Left renal cortex interstitium (tissue), 4 donors: ENCODE measurements around the gene EPHB2. TPM values are rescaled to one million over a fixed set of nuclear protein-coding genes. Genes with fewer than 3 reads are reported as not detected.
"Not testable (repeated sequence)": the region's sequence is repeated elsewhere in the genome, so short reads cannot be mapped to it uniquely, and the experiment has no call there.

Source experiments
- DNase-seq, 4 donors: peaks; one replicate each; pipeline ENCODE4 v3.0.0-alpha.2; 2013; ENCODE audit warnings: low read depth in 4 of 4, low spot score in 2 of 4, missing footprints in 1 of 4
- polyA plus RNA-seq, 4 donors: library from polyadenylated mRNA; unstranded; fragments of 120-200 nt; gene quantifications; one replicate each; pipeline ENCODE4 v1.2.1, GENCODE V29; 2013; ENCODE audit not compliant: insufficient read length in 4 of 4

Gene EPHB2
- polyA plus RNA-seq, result 10 to 100 TPM in 2 of 4 donors, 1 to 10 TPM in 2; 9.5 to 15.4 (median 12.6) TPM

DNA sequence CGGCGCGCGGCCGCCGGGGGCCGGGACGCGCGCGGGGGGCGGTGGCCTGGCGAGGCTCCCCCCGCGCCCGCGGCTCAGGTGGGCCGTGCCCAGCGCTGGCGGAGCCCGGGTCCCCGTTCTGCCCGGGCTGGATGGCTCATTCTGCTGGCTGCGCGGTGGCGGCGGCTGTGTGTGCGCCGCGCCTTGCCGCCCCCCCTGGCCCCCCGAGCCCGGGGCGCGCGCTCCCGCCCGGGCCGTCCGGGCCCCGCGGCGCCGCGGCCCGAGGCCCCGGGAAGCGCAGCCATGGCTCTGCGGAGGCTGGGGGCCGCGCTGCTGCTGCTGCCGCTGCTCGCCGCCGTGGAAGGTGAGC lies at the start of gene EPHB2:
EPHB2 (plus strand) TSS at position 139 of the 349 bp plus-strand sequence; CDS start at position 283, 144 bp downstream.
- DNase-seq, result no peak

DNA sequence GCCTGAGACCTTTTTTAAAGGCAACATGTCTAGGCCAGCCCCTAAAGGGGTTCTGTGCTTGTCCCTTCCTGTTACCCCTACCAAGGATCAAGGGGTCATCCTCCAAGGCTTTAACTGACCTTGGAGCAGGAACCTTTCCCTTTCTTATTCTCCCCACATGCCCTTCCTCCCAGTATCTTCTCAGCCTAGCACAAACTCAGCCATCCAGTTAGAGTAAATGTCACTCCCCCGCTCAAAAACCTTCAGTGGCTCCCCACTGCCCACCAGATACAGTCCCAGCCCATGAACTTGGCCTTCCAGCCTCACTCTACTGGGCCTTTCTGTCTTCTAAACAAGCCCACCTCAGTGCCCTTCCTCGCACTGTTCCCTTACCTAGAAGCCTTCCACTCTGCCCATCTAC lies 48.8 kb upstream of the EPHB2 start:
- no peak for DNase-seq

DNA sequence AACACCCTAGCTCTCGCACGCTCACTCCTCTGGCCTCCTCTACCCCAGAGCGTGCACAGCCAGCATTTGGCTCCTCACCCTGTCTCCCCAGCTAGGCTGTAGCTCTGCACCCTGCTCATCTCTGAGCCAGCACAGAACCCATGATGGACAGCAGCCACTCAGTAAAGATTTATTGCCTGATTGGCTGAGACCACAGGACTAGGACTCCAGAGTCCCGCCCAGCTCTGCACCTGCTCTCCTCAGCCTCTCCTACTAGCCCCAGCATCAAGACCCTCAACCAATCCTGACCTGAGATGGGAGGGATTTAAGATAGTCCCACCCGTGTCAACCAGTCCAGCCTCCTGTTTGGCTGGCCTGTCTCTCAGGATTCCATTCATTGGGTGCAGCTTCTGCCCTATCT lies 48.3 kb upstream of the EPHB2 start:
- DNase-seq, result no peak

DNA sequence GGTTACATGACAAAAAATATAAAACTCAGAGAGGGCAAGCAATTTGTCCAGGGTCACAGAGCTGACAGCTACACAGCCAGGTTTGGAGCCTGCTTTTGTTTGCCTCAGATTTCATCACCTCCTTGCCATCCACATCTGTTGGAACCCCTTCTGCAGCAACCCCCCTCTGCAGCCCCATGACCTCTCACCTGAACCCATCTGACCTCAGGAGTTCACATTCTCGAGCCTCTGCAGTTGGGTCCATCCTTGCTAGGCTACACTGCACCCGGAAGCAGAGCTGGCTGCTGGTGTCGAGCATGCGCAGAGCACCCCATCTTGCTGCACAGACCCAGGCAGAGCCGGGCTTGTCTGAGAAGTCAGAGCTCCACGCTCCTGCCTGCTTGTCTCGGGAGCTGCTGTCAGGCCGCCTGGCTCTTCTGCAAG lies 47.6 kb upstream of the EPHB2 start:
- no peak for DNase-seq

DNA sequence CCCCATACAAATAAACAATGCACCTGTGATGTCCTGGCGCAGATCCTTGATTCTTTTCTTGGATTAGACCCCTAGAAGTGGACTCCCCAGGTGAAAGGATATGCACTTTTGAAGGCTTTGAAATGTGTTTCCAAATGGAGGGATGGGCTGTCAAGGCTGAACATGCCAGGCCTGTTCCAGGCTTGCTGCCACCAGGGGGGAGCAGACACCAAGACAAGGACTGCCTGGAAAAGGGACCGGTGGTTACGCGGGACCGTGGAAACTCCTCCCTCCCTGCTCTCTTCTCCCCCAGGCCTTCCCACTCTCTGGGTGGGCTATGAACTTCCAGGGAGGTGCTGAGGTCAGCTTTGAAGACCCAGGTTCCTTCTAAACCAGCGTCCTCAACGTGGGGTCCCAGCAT lies 44.9 kb upstream of the EPHB2 start:
- no peak for DNase-seq

DNA sequence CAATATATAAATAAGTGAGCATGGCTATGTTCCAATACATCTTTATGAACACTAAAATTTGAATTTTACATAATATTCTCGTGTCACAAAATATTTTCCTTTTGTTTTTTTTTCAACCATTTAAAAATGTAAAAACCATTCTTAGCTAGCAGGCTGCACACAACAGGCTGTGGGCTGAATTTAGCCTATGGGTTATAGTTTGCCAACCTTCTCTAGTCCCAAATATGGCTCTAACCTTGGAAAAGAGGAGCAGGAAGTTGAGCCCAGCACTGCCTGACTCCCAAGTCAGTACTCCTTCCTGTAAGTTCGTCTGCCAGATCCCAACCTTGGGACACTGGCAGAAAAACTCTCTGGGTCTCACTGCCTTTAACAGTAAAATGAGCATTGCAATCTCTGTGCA lies 44.2 kb upstream of the EPHB2 start:
- DNase-seq, result no peak

DNA sequence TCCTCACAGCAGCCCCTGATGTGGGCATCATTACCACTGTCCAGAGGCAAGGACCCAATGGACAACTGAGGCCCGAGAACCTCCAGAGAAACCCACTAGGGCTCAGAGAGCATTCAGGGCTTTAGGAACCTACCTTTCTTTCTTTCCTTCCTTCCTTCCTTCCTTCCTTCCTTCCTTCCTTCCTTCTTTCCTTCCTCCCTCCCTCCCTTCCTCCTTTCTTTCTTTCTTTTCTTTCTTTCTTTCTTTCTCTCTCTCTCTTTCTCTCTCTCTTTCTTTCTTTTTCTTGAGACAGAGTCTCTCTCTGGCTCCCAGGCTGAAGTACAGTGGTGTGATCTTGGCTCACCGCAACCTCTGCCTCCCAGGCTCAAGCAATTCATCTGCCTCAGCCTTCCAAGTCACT lies 41.8 kb upstream of the EPHB2 start:
- not testable (repeated sequence) for DNase-seq

DNA sequence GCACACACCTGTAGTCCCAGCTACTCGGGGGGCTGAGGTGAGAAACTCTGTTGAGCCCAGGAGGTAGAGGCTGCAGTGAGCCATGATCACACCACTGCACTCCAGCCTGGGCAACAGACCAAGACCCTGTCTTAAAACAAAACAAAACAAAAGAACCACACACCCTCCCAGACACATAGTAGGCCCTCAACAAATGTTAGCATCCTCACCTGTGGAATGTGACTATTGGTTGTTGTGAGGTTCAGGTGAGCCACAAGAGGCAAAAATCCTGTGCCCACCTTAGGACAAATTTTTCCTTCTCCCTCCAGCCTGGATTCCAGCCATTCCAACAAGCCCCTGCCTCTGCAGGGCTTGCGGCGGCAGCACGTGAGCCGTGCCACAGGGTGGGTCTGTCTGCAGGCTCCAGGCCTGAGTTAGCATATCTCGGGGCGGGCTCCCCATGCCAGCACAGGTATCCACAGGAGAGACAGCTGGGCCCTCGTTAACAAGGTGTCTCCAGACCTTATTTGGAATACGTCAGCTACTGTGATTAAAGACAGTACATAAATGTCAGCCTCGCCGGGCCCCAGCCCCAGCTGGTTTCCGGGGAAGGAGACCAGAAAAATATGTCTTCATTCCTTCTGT lies 40.2 kb upstream of the EPHB2 start:
- DNase-seq, result no peak

DNA sequence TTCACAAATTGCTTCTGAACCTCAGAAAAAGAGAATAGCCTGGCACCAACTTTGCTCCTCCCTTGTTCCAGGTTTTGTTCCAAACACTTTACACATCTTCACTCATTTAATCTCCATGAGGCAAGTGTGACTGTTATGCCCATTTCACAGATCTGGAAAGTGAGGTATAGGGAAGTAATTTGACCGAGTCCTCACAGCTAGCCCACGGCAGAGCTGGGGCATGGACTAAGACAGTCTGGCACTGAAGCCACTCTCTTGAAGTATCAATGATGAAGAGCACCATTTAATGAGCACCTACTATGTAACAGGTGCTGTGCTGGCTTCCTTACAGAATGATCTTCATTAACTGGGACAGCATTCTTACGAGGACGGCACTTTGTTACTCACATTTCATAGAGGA lies 38.6 kb upstream of the EPHB2 start:
- no peak for DNase-seq

DNA sequence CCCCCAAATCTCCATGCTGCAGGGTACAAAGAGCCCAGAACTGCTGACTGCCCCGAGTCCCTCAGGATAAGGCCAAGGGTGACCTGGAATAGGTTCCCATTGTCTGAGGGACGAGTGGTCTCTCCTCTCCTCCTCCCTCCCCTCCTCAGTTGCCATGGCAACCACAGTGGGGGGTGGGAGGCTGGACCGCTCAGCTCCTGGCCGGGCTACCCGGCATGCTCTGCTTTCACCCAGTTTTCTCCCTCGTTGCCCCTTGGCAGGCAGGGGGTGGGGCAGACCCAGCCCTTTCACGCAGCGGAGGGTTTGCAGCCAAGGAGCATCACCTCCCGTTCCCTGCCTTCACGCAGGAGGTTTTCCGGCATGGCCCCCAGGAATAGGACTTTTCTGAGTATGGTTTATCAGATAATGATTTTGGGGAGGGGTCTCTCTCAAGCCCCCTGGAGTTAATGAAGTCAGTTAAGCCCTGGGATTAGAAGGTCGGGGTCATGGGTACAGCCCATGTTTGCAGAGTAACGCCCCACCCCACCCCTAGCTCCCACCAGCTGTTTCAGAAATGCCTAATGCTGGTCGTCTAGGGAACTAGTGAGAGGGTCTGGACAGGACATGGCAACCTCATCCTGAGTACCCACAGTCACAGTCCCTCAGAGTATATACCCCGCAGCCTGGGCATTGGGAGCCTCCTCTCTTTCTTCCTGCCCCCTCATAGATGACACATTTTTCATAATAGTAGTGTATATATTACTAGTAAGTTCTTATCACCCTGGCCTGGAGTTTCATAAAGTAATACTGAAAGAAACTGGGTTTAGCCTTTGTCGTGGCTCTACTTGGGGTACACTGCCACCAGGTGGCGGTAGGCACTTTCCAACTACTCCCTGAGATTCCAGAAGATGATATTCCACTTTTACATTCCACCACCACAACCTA lies 36.9 kb upstream of the EPHB2 start:
- DNase-seq, result peak in 1 of 4 donors; percentile 44

DNA sequence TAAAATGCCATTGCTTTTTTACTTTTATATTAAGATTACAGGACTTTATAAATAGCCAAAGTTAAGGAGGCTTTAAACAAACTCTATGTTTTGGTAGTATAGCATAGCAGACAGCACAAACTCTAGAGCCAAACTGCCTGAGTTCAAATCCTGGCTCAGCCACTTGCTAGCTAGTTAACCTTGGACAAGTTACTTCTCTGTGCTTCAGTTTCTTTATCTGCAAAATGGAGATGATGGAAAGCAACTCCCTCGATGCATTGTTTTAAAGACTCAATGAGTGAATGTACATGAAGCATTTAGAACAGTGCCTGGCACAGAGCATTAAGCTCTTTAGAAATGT lies 36.3 kb upstream of the EPHB2 start:
- no peak for DNase-seq

DNA sequence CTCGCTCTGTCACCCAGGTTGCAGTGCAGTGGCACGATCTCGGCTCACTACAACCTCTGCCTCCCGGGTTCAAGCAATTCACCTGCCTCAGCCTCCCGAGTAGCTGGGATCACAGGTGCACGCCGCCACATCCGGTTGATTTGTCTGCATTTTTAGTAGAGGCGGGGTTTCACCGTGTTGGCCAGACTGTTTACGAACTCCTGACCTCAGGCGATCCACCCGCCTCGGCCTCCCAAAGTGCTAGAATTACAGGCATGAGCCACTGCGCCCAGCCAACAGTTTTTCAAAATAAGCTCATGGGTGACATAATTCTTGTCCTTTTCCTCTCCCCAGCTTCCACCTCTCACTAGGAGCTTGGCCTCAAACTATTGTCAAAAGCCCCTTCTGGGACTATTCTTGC lies 34.5 kb upstream of the EPHB2 start:
- DNase-seq, result not testable (repeated sequence)

DNA sequence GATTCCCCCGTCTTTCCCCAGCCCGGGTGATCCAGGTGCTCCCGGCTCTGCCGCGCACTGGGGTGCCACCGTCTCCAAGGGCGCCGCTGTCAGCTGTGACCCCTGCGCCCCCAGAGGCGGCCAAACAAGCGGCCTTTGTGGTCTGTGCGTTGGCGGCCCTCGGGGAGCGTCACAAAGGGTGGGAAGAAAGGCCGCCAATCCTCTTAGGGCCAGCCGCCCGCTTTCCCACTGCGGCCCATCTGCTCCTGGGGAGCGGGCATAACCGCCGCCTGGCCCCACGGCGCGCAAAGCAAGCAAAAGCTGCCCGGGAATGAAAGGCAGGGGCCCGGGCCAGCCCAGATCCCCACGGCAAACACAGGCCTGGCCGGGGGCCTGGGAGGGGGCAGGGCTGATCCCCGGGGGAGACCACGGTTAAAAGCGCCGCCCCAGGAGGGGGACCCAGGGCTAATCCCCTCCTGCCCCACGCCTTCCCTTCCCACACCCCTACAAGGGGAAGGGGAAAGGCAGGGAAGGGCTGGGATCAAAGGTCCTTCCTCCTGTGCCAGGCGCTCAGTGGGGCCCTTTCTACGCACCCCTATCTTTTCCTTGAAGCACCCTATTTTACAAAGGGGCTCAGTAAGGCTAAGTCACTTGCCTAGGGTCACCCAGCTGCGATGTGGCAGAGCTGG lies 33.6 kb upstream of the EPHB2 start:
- no peak for DNase-seq

DNA sequence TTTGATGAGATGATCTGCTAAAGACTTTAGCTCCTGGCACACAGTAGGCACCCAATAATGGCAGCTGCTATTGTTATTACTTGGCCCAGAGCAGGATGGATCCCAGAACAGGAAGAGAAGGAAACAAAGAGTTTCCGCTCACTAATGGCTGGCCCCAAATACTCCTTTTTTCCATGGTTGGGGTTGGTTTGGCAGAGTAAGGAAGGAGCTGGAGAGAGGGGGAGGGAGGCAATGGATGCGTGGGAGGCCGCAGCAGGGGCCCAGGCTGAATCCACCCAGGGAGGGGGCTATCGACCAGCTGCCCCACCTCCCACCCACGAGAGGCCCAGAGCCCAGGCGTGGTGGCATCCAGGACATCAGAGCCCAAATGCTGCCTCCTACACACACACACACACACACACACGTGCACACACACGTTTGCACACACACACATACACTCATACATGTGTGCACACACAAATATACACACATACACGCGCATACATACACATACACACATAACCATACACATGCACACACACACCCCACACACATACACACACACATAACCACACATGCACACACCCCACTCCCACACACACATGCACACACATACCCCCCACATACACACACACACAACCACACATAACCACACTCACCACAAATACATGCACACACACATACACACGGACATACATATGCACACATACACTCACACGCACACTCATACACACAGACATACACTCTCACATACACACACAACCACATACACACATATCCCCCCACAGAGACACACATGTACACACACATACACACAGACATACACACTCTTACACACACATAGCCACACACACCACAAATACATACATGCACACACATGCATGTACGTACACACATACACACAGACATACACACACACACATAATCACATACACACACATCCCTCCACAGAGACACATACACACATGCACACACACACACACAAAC lies 32.4 kb upstream of the EPHB2 start:
- DNase-seq, result no peak

DNA sequence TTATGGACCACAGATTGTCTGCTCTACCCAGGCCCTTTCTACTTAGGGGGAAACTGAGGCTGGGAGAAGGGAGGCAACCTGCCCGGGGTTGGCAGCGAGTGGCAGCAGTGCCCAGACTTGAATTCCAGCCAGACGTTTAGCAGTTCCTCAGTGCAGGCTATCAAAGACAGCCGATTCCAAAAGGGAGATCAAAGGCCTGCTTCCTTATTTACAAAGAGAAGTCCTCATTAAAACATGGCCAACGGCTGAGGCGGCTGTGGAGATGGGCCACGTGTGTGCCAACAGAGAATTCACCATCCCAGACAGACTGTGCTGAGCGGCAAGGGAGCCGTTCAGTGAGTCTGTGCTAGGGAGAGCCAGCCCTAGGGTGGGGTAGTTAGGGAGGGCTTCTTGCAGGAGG lies 29.9 kb upstream of the EPHB2 start:
- DNase-seq, result no peak

DNA sequence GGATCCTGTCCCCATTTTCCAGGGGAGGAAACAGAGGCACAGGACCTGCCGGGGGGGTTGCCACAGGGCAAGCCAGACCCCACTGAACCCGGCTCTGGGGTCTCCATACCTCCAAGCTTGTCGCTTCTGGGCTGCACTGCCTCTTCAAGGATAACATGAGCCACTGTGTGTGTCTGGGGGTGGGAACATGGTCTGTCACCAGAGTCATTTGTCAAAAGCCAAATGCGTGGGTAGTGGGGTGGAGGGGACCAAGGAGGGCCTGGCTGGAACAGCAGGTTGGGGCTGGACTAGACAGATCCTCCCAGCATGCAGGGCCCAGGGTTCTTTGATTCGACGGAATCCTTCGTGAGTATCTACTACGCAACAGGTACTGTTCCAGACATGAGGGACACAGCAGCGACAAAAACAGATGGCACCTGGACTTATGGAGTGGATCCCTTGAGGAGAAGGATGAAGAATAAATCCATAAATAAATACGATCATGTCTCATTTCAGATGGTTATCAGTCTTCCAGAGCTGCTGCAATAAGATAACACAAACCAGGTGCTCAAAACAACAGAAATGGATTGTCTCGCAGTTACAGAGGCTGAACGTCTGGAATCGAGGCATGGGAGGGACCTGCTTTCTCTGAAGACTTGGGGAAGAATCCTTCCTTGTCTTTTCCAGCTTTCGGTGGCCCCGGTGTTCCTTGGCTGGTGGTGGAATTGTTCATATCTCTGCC lies 28.9 kb upstream of the EPHB2 start:
- DNase-seq, result no peak

DNA sequence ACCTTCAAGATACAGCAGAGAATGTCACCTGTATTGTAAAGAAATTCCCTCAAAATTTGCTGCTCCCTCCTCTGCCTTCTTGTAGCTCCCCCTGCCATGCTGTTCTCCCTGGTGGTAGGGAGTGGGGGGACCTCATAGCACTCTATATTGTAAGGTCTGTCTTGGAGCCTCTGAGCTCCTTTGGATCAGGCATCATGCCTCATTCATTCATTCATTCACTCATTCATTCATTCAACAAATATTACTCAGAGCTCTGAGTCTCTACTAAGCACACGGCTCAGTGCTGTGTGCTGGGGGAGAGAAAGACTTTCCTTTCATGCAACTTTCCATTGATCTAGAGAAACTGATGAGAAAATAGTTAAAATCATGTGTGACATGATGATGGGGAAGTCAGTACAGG lies 27.1 kb upstream of the EPHB2 start:
- no peak for DNase-seq

DNA sequence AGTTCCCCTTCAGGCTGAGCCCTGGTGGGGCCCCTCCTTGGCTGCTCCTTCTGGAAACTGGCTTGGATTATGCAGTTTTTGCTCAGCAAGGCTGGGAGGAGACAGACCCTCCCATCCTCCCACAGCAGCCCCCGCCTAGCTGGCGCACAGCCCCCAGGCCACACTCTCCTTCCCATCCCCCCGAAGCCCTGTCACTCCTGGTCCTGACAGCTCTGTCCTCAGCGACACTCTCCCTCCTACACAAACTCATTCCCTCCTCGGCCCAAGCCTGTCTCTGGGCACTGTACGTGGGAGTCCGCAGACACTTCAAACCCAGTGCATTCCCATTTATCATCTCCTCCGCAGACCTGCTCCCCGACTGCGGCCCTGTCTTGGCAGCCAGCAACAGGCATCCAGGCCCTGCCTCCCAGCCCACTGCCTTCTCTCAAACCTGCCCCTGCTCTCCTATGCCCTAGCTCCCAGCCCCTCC lies 25.0 kb upstream of the EPHB2 start:
- DNase-seq, result peak in 3 of 4 donors; percentile 48 to 72 (median 59)

DNA sequence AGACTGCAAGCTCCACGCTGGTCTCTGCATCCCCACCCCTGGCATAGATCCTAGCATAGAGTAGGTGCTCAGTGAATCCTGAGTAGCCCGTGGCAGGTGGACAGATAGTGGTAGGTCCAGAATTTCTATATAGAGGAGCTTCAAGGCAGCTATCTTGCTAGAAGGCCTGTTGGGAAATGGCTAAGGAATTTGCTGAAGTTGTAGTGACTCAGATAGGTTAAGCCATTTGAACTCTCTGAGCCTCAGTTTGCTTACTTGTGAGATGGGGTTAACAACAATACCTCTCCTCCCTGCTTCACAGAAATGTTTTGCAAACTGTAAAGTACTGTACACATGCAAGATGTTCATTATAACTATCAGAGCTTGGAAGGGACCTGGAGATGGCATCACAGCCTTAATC lies 23.4 kb upstream of the EPHB2 start:
- no peak for DNase-seq

DNA sequence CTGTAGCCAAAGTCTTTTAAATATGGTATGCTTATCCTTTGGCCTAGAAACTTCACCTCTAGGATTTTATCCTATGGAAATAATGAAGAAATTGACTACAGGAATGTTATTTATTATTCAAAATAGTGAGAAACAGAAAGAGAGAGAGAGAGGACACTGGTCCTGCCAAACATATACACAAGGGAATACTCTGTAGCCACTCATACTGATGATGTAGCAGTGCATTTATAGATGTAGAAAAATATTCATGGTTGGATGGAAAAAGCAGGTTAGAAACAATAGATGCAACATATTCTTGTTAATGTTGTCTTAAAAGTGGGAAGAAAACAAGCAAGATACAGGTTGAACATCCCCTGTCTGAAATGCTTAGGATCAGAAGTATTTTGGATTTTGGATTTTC lies 22.2 kb upstream of the EPHB2 start:
- DNase-seq, result no peak
